Colonic mucosa (tissue), 4 donors: ENCODE measurements around the gene CPVL. TPM values are rescaled to one million over a fixed set of nuclear protein-coding genes. Genes with fewer than 3 reads are reported as not detected.
"Not testable (repeated sequence)": the region's sequence is repeated elsewhere in the genome, so short reads cannot be mapped to it uniquely, and the experiment has no call there.

Experiments
- DNase-seq: peaks from one replicate; pipeline ENCODE4 v3.0.0-alpha.2; 2020
- H3K27ac ChIP-seq: fragments of 200-600 bp; one replicate; pipeline ENCODE4 v1.8.0; 2021
- H3K27me3 ChIP-seq: fragments of 200-600 bp; one replicate; pipeline ENCODE4 v1.8.0; 2021
- H3K36me3 ChIP-seq: fragments of 200-600 bp; one replicate; pipeline ENCODE4 v1.8.0; 2021
- H3K4me1 ChIP-seq: fragments of 200-600 bp; one replicate; pipeline ENCODE4 v1.8.0; 2021; ENCODE audit warnings: mild to moderate bottlenecking
- H3K4me3 ChIP-seq: fragments of 200-600 bp; one replicate; pipeline ENCODE4 v1.8.0; 2021
- H3K9ac ChIP-seq, 2 donors: one replicate each; pipeline ENCODE4 v1.7.0; 2013; ENCODE audit warnings: control low read depth in 2 of 2, low read depth in 2 of 2, low read length in 2 of 2
- H3K9me3 ChIP-seq: fragments of 200-600 bp; one replicate; pipeline ENCODE4 v1.8.0; 2021
- intact Hi-C: fragments of 100-400 bp; cut with DNase I; formaldehyde crosslinking; loops from one replicate; pipeline ENCODE4 v1.14.1; 2022
- total RNA-seq, 2 donors: library from RNA; stranded (reverse); fragmentation: NEBNext Ultra II Directional in 1 of 2; extraction: Animal tissue kit (Norgen Biotek cat#: 25700) in 1 of 2; gene quantifications; one replicate each; pipeline ENCODE4 v1.2.1, GENCODE V29; 2021
- TF ChIP-seq, protein P1 (sequence below): fragments of 200-600 bp; IDR thresholded peaks from one replicate; pipeline ENCODE4 v1.8.0; 2022; ENCODE audit warnings: antibody characterized with exemption, mild to moderate bottlenecking
- donor health status: healthy.
- donor health status: DM: no; HTN: no; CAD: no.
- donor health status: DM: no; HTN: no; CAD: no.

CPVL gene
- total RNA-seq, 2 donors from 2014 or later = 4.9 to 17.0 TPM

DNA sequence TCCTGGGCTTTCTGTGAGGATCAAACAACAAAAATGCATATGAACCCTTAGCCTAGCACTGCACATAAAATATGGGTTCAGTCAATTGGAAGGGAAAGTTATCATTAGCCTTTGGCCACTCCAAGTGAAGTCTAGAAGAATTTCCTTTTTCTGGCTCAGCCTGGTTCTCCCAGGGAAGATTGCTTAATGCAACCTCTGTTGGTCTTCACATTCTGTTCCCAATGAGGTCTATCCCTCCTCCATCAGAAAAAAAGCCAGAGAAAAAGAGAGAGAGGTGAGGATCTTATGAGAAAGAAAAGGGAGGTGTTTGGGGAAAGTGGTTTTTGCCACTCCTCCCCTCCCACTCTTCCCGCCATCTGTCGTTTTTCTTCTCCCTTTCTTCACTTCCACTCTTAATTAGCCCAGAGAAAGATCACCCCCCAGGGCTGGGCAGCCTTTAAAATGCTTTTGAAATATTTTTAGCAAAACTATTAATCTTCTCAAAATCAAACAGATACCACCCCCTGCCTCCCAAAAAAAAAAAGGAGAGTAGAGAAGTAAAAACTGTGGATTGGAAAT is 31.1 kb downstream of the CPVL start:
- no peaks in the 10 kb centered on the region for H3K27me3 ChIP-seq
- no peak overlapping the region for H3K9ac ChIP-seq
- no peaks in the 10 kb centered on the region for H3K36me3 ChIP-seq
- intact Hi-C loops = no loop called here
- no peaks in the 10 kb centered on the region for H3K9me3 ChIP-seq
- H3K4me1 ChIP-seq = no peaks in the 10 kb centered on the region
- H3K4me3 ChIP-seq = no peak overlapping the region
- TF ChIP-seq, protein P1, sequence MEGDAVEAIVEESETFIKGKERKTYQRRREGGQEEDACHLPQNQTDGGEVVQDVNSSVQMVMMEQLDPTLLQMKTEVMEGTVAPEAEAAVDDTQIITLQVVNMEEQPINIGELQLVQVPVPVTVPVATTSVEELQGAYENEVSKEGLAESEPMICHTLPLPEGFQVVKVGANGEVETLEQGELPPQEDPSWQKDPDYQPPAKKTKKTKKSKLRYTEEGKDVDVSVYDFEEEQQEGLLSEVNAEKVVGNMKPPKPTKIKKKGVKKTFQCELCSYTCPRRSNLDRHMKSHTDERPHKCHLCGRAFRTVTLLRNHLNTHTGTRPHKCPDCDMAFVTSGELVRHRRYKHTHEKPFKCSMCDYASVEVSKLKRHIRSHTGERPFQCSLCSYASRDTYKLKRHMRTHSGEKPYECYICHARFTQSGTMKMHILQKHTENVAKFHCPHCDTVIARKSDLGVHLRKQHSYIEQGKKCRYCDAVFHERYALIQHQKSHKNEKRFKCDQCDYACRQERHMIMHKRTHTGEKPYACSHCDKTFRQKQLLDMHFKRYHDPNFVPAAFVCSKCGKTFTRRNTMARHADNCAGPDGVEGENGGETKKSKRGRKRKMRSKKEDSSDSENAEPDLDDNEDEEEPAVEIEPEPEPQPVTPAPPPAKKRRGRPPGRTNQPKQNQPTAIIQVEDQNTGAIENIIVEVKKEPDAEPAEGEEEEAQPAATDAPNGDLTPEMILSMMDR = no peak
- DNase-seq = no peak
- H3K27ac ChIP-seq = no peak overlapping the region

DNA sequence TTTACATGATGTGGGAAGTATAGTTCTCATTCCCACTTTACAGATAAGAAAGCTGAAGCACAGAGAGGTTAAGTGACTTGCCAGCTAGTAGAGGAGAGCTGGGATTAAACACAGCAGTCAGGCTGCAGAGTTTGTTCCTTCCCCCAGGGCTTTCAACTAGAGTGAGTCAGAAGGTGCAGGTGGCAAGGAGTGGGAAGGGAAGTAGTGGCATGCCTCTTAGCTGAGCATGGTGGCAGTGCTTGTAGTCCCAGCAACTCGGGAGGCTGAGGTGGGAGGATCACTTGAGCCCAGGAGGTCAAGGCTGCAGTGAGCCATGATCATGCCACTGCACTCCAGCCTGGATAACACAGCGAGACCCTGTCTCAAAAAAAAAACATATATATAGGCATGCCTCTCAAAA is 32.1 kb downstream of the CPVL start:
- not testable (repeated sequence) for H3K27ac ChIP-seq, H3K9me3 ChIP-seq, H3K27me3 ChIP-seq, H3K36me3 ChIP-seq, H3K4me3 ChIP-seq, H3K9ac ChIP-seq, H3K4me1 ChIP-seq, DNase-seq
- intact Hi-C loops = loop anchor here (5.0 kb wide), 1 partner anchor 293 kb away; no protein-coding TSS in a partner anchor

GRCh38 chr7:29113384-29114102 is 32.8 kb downstream of the CPVL start:
- H3K4me1 ChIP-seq = no peaks in the 10 kb centered on the region
- intact Hi-C loops = loop anchor here (5.0 kb wide), 1 partner anchor 294 kb away; no protein-coding TSS in a partner anchor
- H3K36me3 ChIP-seq = no peaks in the 10 kb centered on the region
- peak; percentile 64 for DNase-seq
- no peak overlapping the region for H3K9ac ChIP-seq
- no peaks in the 10 kb centered on the region for H3K27me3 ChIP-seq
- H3K4me3 ChIP-seq = no peak overlapping the region
- H3K27ac ChIP-seq = no peak overlapping the region
- TF ChIP-seq, protein P1 = peak; percentile 25
- no peaks in the 10 kb centered on the region for H3K9me3 ChIP-seq

GRCh38 chr7:29112721-29113120 is 33.6 kb downstream of the CPVL start:
- DNase-seq = no peak
- intact Hi-C loops = loop anchor here (5.0 kb wide), 1 partner anchor 295 kb away; no protein-coding TSS in a partner anchor

DNA sequence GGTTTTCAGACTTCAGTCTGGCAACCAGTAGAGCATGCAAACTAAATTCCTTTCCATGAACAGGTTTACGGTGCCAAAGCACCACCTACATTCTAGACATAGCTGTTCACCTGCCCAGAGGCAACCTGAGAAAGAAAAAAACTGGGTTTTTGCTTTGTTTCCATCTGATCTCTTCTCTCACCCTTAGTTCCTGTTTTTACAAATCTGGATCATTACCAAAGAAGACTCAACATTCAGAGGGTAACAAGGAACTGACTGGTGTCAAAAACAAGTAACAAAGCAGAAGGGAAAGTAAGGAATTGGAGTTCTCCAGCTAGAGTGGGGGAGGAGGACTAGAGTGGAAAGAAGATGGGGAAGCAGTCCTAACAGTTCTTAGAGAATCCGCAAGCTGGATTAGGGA is 36.4 kb downstream of the CPVL start:
- TF ChIP-seq, protein P1 = no peak
- Histone ChIP-seq H3K9me3 (no peaks in the 10 kb centered on the region), H3K27ac (no peak overlapping the region), H3K4me1 (no peaks in the 10 kb centered on the region), H3K27me3 (no peaks in the 10 kb centered on the region), H3K9ac (no peak overlapping the region), H3K4me3 (no peak overlapping the region), H3K36me3 (no peaks in the 10 kb centered on the region)
- DNase-seq = no peak
- intact Hi-C loops = loop anchor here (5.0 kb wide), 1 partner anchor 297 kb away; no protein-coding TSS in a partner anchor

More at GRCh38 chr7:29112721-29113120, 33.6 kb downstream of the CPVL start:
- Histone ChIP-seq H3K27me3 (no peaks in the 10 kb centered on the region), H3K4me3 (no peak overlapping the region), H3K36me3 (no peaks in the 10 kb centered on the region), H3K9ac (no peak overlapping the region), H3K27ac (no peak overlapping the region), H3K4me1 (no peaks in the 10 kb centered on the region), H3K9me3 (no peaks in the 10 kb centered on the region)
- TF ChIP-seq, protein P1 = no peak

DNA sequence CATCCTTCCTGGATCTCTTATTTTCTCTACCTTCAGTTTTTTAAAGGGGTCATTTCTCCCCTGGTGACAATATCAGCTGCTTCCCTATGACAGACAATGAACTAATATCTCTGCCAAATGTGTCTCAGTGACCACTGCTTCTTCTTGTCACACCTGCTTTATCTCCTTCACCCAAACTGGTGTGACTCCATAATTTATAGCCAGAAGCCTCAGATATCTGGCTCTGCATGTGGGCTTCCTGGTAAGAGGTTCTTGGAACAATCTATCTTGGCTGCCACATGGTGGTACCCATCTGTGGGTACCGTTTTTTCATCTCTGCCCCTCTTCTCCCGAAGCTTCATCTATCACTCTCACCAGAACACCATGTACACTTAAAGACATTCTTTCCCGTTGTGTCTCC is 37.0 kb downstream of the CPVL start:
- intact Hi-C loops = no loop called here
- H3K27ac ChIP-seq = no peak overlapping the region

More for the DNA sequence above, 37.0 kb downstream of the CPVL start:
- DNase-seq = no peak
- Histone ChIP-seq H3K4me3 (no peak overlapping the region), H3K9ac (no peak overlapping the region), H3K4me1 (no peaks in the 10 kb centered on the region), H3K9me3 (no peaks in the 10 kb centered on the region), H3K36me3 (no peaks in the 10 kb centered on the region), H3K27me3 (no peaks in the 10 kb centered on the region)
- TF ChIP-seq, protein P1 = no peak
